T47D (cell line): ENCODE results near the gene AK1.
"Not testable (repeated sequence)": the region's sequence is repeated elsewhere in the genome, so short reads cannot be mapped to it uniquely, and the experiment has no call there.

Experiments used
- DNase-seq, 2 experiments: peaks; one replicate each; pipeline versions ENCODE4 v3.0.0 to v3.0.0-alpha.2; 2011 to 2012; ENCODE audit warnings: low read depth in 1 of 2, low spot score in 1 of 2
- JUND ChIP-seq: IDR thresholded peaks from 2 replicates; pipeline ENCODE4 v1.6.1; 2012; ENCODE audit warnings: low read depth
- in situ Hi-C: cut with HindIII; loops from 2 replicates; pipeline ENCODE4 v1.10.0; 2016; ENCODE audit warnings: low sequenced_read_pairs, low pct_unique_long_range_greater_than_20kb

Gene AK1

DNA sequence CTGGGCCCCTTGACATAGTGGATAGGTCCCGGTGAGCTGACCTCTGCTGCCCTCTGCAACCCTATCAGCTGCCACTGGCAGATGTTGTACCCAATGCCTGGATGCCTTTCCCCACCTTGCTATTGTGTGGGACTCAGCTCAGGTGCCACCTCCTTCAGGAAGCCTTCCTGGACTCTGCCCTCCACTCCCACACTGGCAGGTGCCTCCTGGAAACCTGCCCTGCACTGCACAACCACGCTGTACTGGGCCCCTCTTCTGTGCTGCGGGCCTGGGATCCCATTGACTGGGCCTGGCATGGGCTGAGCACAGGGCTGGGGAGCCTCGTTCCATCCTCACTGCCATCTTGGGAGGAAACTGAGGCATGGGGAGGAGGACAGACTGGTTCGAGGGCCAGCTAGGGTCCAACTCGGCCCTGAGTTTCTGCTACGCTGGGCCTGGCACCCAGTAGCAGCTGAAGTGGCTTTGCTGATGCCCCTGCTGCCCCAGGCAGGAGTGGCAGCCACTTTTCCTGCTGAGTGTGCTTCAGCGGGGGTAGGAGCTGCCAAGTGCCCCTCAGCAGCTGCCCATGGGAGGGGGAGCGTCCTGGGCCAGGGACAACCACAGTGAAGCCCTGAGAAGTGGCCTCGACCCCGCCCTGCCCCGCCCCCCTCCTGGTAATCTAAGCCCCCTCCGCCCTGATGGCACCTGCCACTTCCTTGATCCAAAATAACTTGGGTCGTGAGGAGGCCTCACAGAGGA is 1.3 kb downstream of the AK1 start:
- no peak for DNase-seq
- in situ Hi-C loops: no loop called here

GRCh38 chr9:127875306-127875966 is 2.0 kb downstream of the AK1 start:
- no peak for DNase-seq
- in situ Hi-C loops: no loop called here

More for the DNA sequence above, 1.3 kb downstream of the AK1 start:
- no peak for TF ChIP-seq JUND

DNA sequence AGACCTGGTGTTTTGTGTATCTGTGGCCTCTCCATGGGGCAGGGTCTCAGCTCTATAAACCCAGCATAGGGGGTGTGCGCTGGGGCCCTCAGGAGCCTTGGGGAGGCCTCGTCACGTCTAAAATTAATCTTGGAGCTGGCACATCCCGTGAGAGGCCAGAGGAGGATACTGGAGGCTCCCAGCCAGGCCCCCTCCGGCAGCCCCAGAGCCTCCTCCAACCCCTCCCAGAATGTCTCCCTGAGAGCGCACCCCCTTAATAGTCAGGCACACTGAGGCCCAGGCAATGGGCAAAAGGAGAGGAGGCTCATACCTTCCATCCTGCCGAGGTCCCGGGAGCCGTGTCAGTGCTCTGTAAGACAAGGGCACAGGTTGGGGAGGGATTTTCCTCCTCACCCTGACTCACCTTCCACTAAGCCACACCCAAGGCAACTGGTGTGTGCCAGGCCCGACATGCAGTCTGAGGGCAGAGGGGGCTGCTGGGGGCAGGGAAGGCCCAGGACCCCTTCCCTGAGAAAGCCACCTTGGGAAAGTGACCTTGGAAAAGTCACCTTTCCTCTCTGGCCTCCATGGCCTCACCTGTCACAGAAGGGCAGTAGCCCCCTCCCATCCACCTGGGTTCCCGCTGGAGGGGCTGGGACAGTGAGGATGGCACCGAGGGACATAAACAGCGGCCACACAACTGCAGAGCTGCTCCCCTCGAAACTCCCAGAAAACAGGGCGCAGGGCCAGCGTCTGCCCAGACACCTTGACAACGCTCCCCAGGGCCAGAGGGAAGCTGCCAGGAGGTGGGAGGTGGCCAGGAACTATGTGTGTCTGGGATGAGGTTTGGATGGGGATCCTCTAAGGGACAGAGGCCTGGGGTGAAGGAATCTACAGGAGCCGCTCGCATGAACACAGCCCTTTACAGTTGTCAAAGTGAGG is 2.9 kb downstream of the AK1 start:
- no peak for DNase-seq
- in situ Hi-C loops: no loop called here
- no peak for TF ChIP-seq JUND

More at GRCh38 chr9:127875306-127875966, 2.0 kb downstream of the AK1 start:
- no peak for TF ChIP-seq JUND

- no peak for TF ChIP-seq JUND
- DNase-seq: peak; percentile 52 to 64
- in situ Hi-C loops: no loop called here
Observed at GRCh38 chr9:127873886-127874285, 3.6 kb downstream of the AK1 start.

- in situ Hi-C loops: no loop called here
Observed at GRCh38 chr9:127873223-127873691, 4.2 kb downstream of the AK1 start.

GRCh38 chr9:127872369-127873222 is 4.9 kb downstream of the AK1 start:
- no peak for DNase-seq
- in situ Hi-C loops: no loop called here
- TF ChIP-seq JUND: no peak

More at GRCh38 chr9:127873223-127873691, 4.2 kb downstream of the AK1 start:
- no peak for TF ChIP-seq JUND
- DNase-seq: no peak

DNA sequence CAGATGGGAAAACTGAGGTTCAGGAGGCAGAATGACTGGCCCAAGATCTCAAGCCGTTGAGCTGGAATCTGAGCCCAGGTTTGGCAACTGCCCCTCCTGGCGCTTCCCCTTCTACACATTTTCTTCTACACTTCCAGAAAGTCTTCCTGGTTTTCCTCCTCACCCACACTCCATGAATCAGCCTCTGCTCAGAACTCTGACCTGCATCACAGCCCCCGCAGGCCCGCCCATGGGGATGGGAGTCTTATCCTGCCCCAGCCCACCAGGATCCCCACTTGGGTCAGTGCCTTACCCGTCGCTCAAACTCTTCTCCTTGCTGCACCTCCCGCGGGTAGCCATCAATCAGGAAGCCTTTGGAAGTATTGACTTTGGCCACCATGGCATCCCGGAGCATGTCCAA is 5.9 kb downstream of the AK1 start:
- DNase-seq: no peak
- TF ChIP-seq JUND: no peak
- in situ Hi-C loops: no loop called here

DNA sequence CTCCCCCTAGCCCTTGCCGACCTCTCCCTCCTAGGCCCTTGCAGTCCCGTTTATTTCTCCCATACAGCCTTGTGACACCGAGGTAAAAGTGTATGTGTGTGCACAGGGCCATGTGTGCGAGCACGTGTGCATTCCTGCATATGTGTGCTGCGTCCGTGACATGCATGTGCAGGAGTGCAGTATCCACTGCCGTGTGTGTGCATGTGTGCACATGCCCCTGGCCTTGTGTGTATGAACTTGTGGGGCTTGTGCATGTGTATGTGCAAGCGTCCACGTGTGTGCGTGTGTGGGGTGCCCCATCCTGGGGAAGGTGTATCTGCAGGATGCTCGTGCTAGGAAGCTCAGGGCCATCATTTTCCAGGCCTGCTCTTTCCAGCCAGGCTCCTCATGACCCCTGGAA is 6.6 kb downstream of the AK1 start:
- in situ Hi-C loops: no loop called here

DNA sequence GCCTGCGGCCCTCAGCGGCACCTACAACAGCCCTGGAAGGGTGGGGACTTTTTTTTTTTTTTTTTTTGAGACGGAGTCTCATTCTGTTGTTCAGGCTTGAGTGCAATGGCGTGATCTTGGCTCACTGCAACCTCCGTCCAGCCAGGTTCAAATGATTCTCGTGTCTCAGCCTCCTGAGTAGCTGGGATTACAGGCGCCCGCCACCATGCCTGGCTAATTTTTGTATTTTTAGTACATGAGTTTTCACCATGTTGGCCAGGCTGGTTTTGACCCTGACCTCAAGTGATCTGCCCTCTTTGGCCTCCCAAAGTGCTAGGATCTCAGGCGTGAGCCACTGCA is 7.4 kb downstream of the AK1 start:
- DNase-seq, in situ Hi-C loops: not testable (repeated sequence)

More for the DNA sequence above, 6.6 kb downstream of the AK1 start:
- no peak for DNase-seq
- no peak for TF ChIP-seq JUND

GRCh38 chr9:127869310-127870152 is 7.9 kb downstream of the AK1 start:
- TF ChIP-seq JUND: no peak
- in situ Hi-C loops: no loop called here
- DNase-seq: peak; percentile 91 to 98

- in situ Hi-C loops: no loop called here
- TF ChIP-seq JUND: no peak
- DNase-seq: no peak
Observed at GRCh38 chr9:127868278-127868902, 9.1 kb downstream of the AK1 start.
